ENCODE results near the gene ENKD1. TPM values are rescaled to one million over a fixed set of nuclear protein-coding genes. Genes with fewer than 3 reads are reported as not detected.

Gene ENKD1
- total and polyA plus RNA-seq, 2 of the 13 experiments (the other 11 are each of a cell fraction or from before 2014, with no cell fraction given): 10.8 to 20.8 TPM

DNA sequence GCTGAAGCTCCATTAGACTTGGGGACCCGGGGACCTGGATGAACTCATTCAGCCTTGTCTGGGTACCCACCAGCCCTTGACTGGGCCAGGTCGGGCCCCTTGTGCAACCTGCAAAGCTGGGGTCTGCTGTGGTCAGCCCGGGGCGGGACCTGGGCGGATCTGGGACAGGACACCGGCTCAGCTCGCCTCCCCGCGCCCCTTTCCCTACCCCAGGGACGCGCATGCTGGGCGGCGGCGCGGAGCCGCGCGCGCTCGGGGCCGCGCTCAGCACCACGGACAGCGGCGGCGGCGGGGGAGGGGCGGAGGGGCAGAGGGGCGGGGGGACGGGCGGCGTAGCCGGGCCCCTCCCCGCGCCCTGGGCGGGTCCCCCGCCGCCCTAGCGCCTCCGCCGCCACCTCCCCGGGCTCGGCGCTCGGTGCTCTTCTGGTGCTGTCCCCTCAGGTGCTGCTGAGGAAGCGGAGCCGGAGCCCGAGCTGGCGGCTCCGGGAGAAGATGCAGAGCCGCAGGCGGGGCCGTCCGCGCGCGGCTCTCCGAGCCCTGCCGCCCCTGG is 13.9 kb downstream of the ENKD1 start (continued):
- TF ChIP-seq PRDM10 (CRISPR knock-in tag; IDR thresholded peaks at IDR 0.05; ENCODE audit: low read depth) (no peak), MXI1 (IDR thresholded peaks at IDR 0.05; ENCODE audit: borderline replicate concordance, low read depth, low read length) (peak; percentile 45; the same call in 1 of the 3 replicates), ZNF660 (CRISPR knock-in tag; IDR thresholded peaks at IDR 0.05; ENCODE audit: borderline replicate concordance, low read depth) (no peak), KDM5B (CRISPR knock-in tag; IDR thresholded peaks at IDR 0.05; ENCODE audit: borderline replicate concordance) (peak; percentile 37; the same call in 1 of the 2 replicates), U2AF1 (optimal IDR thresholded peaks at IDR 0.05; ENCODE audit: low read depth, low read length) (no peak), ARID5B (CRISPR knock-in tag; IDR thresholded peaks at IDR 0.05) (peak; percentile 40; the same call in 1 of the 2 replicates), MAZ (IDR thresholded peaks at IDR 0.05; ENCODE audit: borderline replicate concordance, low read depth, low read length) (no peak; the same call in 1 of the 2 replicates), MAZ (CRISPR knock-in tag; IDR thresholded peaks at IDR 0.05; ENCODE audit: low read depth) (peak; percentile 66), EED (CRISPR knock-in tag; IDR thresholded peaks at IDR 0.05) (no peak), ZNF75D (CRISPR knock-in tag; IDR thresholded peaks at IDR 0.05; ENCODE audit: borderline replicate concordance) (0 out of 2 replicates have a peak, but pooled peaks have one; percentile 56), WIZ (CRISPR knock-in tag; IDR thresholded peaks at IDR 0.05) (0 out of 2 replicates have a peak, but pooled peaks have one; percentile 45), SKI (IDR thresholded peaks at IDR 0.05; ENCODE audit: partially characterized antibody) (no peak), HNRNPK (IDR thresholded peaks at IDR 0.05; ENCODE audit: low read depth, low read length, poor library complexity, severe bottlenecking) (peak; percentile 32), TGIF2 (CRISPR knock-in tag; IDR thresholded peaks at IDR 0.05) (peak; percentile 54; the same call in 1 of the 2 replicates), SP4 (CRISPR knock-in tag; IDR thresholded peaks at IDR 0.05) (0 out of 2 replicates have a peak, but pooled peaks have one; percentile 23), ZBTB8A (CRISPR knock-in tag; IDR thresholded peaks at IDR 0.05; ENCODE audit: borderline replicate concordance, low read depth) (no peak)
- TF ChIP-seq, protein P1, sequence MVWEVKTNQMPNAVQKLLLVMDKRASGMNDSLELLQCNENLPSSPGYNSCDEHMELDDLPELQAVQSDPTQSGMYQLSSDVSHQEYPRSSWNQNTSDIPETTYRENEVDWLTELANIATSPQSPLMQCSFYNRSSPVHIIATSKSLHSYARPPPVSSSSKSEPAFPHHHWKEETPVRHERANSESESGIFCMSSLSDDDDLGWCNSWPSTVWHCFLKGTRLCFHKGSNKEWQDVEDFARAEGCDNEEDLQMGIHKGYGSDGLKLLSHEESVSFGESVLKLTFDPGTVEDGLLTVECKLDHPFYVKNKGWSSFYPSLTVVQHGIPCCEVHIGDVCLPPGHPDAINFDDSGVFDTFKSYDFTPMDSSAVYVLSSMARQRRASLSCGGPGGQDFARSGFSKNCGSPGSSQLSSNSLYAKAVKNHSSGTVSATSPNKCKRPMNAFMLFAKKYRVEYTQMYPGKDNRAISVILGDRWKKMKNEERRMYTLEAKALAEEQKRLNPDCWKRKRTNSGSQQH (CRISPR knock-in tag; IDR thresholded peaks at IDR 0.05; ENCODE audit: low read depth): 0 out of 2 replicates have a peak, but pooled peaks have one; percentile 76
- TF ChIP-seq, protein P2, sequence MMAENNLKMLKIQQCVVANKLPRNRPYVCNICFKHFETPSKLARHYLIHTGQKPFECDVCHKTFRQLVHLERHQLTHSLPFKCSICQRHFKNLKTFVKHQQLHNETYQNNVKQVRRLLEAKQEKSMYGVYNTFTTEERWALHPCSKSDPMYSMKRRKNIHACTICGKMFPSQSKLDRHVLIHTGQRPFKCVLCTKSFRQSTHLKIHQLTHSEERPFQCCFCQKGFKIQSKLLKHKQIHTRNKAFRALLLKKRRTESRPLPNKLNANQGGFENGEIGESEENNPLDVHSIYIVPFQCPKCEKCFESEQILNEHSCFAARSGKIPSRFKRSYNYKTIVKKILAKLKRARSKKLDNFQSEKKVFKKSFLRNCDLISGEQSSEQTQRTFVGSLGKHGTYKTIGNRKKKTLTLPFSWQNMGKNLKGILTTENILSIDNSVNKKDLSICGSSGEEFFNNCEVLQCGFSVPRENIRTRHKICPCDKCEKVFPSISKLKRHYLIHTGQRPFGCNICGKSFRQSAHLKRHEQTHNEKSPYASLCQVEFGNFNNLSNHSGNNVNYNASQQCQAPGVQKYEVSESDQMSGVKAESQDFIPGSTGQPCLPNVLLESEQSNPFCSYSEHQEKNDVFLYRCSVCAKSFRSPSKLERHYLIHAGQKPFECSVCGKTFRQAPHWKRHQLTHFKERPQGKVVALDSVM (CRISPR knock-in tag; IDR thresholded peaks at IDR 0.05): 0 out of 2 replicates have a peak, but pooled peaks have one; percentile 23

Measured in HepG2 (cell line).